Activated naive CD8-positive, alpha-beta T cell (primary cell): ENCODE data around the gene SS18L1.

ENCODE experiments used
- H3K27ac Mint-ChIP-seq: one replicate; pipeline ENCODE4 v1.8.0; 2021; ENCODE audit warnings: mixed read lengths
- H3K27me3 Mint-ChIP-seq: one replicate; pipeline ENCODE4 v1.8.0; 2021; ENCODE audit warnings: mixed read lengths
- H3K36me3 Mint-ChIP-seq: one replicate; pipeline ENCODE4 v1.8.0; 2021; ENCODE audit warnings: mixed read lengths
- H3K4me1 Mint-ChIP-seq: one replicate; pipeline ENCODE4 v1.8.0; 2021; ENCODE audit warnings: low read depth, mixed read lengths
- H3K4me3 Mint-ChIP-seq: one replicate; pipeline ENCODE4 v1.8.0; 2021; ENCODE audit warnings: mild to moderate bottlenecking, mixed read lengths
- H3K9me3 Mint-ChIP-seq: one replicate; pipeline ENCODE4 v1.8.0; 2021; ENCODE audit warnings: low read depth, mixed read lengths

Gene SS18L1

GRCh38 chr20:62117362-62117646, 26.3 kb upstream of the SS18L1 start:
- Mint-ChIP-seq H3K27me3 (no peaks in the 10 kb centered on the region), H3K4me1 (peaks cover 30% of the 10 kb centered on the region), H3K27ac (peak overlapping the region; percentile 41), H3K36me3 (peaks cover 5% of the 10 kb centered on the region), H3K9me3 (no peaks in the 10 kb centered on the region), H3K4me3 (peak overlapping the region; percentile 35)

GRCh38 chr20:62117658-62118057, 25.9 kb upstream of the SS18L1 start:
- Mint-ChIP-seq H3K27me3 (no peaks in the 10 kb centered on the region), H3K4me3 (peak overlapping the region; percentile 35), H3K9me3 (no peaks in the 10 kb centered on the region), H3K4me1 (peaks cover 30% of the 10 kb centered on the region), H3K27ac (peak overlapping the region; percentile 41), H3K36me3 (peaks cover 5% of the 10 kb centered on the region)

- H3K4me3 Mint-ChIP-seq: no peak overlapping the region
- H3K36me3 Mint-ChIP-seq: peaks cover 2% of the 10 kb centered on the region
- H3K27me3 Mint-ChIP-seq: no peaks in the 10 kb centered on the region
- H3K4me1 Mint-ChIP-seq: peaks cover 32% of the 10 kb centered on the region
- H3K27ac Mint-ChIP-seq: no peak overlapping the region
- H3K9me3 Mint-ChIP-seq: no peaks in the 10 kb centered on the region
Observed at GRCh38 chr20:62118113-62119043, 25.2 kb upstream of the SS18L1 start.

GRCh38 chr20:62119115-62119514, 24.5 kb upstream of the SS18L1 start:
- peaks cover 39% of the 10 kb centered on the region for H3K4me1 Mint-ChIP-seq
- no peak overlapping the region for H3K4me3 Mint-ChIP-seq
- no peaks in the 10 kb centered on the region for H3K27me3 Mint-ChIP-seq
- H3K36me3 Mint-ChIP-seq: peaks cover 2% of the 10 kb centered on the region
- H3K9me3 Mint-ChIP-seq: no peaks in the 10 kb centered on the region
- no peak overlapping the region for H3K27ac Mint-ChIP-seq

GRCh38 chr20:62119591-62120364, 23.8 kb upstream of the SS18L1 start:
- H3K27ac Mint-ChIP-seq: peak overlapping the region; percentile 34
- H3K4me1 Mint-ChIP-seq: peaks cover 46% of the 10 kb centered on the region
- H3K4me3 Mint-ChIP-seq: peak overlapping the region; percentile 47
- H3K9me3 Mint-ChIP-seq: no peaks in the 10 kb centered on the region
- H3K36me3 Mint-ChIP-seq: peaks cover 2% of the 10 kb centered on the region
- no peaks in the 10 kb centered on the region for H3K27me3 Mint-ChIP-seq

- Mint-ChIP-seq H3K9me3 (no peaks in the 10 kb centered on the region), H3K27ac (peak overlapping the region; percentile 96), H3K4me1 (peaks cover 50% of the 10 kb centered on the region), H3K4me3 (peak overlapping the region; percentile 47), H3K27me3 (no peaks in the 10 kb centered on the region), H3K36me3 (peaks cover 2% of the 10 kb centered on the region)
Observed at GRCh38 chr20:62120365-62120762, 23.2 kb upstream of the SS18L1 start.

GRCh38 chr20:62120990-62121775, 22.4 kb upstream of the SS18L1 start:
- peaks cover 47% of the 10 kb centered on the region for H3K4me1 Mint-ChIP-seq
- H3K27ac Mint-ChIP-seq: peak overlapping the region; percentile 96
- peak overlapping the region; percentile 88 for H3K4me3 Mint-ChIP-seq
- no peaks in the 10 kb centered on the region for H3K36me3 Mint-ChIP-seq
- no peaks in the 10 kb centered on the region for H3K27me3 Mint-ChIP-seq
- H3K9me3 Mint-ChIP-seq: no peaks in the 10 kb centered on the region

GRCh38 chr20:62121776-62122653, 21.6 kb upstream of the SS18L1 start, which contains the start of gene LSM14B:
TSS of gene LSM14B (plus strand) at chr20:62122475. CDS start at chr20:62122667, 192 bp downstream.
- H3K27ac Mint-ChIP-seq: peak within 1 kb of the TSS; percentile 96
- H3K36me3 Mint-ChIP-seq: no peaks in the 10 kb centered on the region
- no peaks in the 10 kb centered on the region for H3K9me3 Mint-ChIP-seq
- H3K4me3 Mint-ChIP-seq: peak within 1 kb of the TSS; percentile 88
- H3K27me3 Mint-ChIP-seq: no peaks in the 10 kb centered on the region
- peaks cover 46% of the 10 kb centered on the region for H3K4me1 Mint-ChIP-seq

- H3K36me3 Mint-ChIP-seq: peaks cover 2% of the 10 kb centered on the region
- no peaks in the 10 kb centered on the region for H3K27me3 Mint-ChIP-seq
- peak overlapping the region; percentile 88 for H3K4me3 Mint-ChIP-seq
- H3K27ac Mint-ChIP-seq: peak overlapping the region; percentile 50
- peaks cover 42% of the 10 kb centered on the region for H3K4me1 Mint-ChIP-seq
- H3K9me3 Mint-ChIP-seq: no peaks in the 10 kb centered on the region
Observed at GRCh38 chr20:62122654-62123449, 20.7 kb upstream of the SS18L1 start.

GRCh38 chr20:62123450-62124118, 20.0 kb upstream of the SS18L1 start:
- peak overlapping the region; percentile 50 for H3K27ac Mint-ChIP-seq
- H3K9me3 Mint-ChIP-seq: no peaks in the 10 kb centered on the region
- peak overlapping the region; percentile 88 for H3K4me3 Mint-ChIP-seq
- no peaks in the 10 kb centered on the region for H3K27me3 Mint-ChIP-seq
- peaks cover 2% of the 10 kb centered on the region for H3K36me3 Mint-ChIP-seq
- H3K4me1 Mint-ChIP-seq: peaks cover 43% of the 10 kb centered on the region

- peaks cover 2% of the 10 kb centered on the region for H3K36me3 Mint-ChIP-seq
- peaks cover 34% of the 10 kb centered on the region for H3K4me1 Mint-ChIP-seq
- no peaks in the 10 kb centered on the region for H3K27me3 Mint-ChIP-seq
- no peak overlapping the region for H3K27ac Mint-ChIP-seq
- H3K4me3 Mint-ChIP-seq: no peak overlapping the region
- H3K9me3 Mint-ChIP-seq: no peaks in the 10 kb centered on the region
Observed at GRCh38 chr20:62126141-62126540, 17.4 kb upstream of the SS18L1 start.

- H3K9me3 Mint-ChIP-seq: no peaks in the 10 kb centered on the region
- no peak overlapping the region for H3K27ac Mint-ChIP-seq
- peaks cover 41% of the 10 kb centered on the region for H3K4me1 Mint-ChIP-seq
- H3K4me3 Mint-ChIP-seq: no peak overlapping the region
- no peaks in the 10 kb centered on the region for H3K27me3 Mint-ChIP-seq
- peaks cover 6% of the 10 kb centered on the region for H3K36me3 Mint-ChIP-seq
Observed at GRCh38 chr20:62127799-62128198, 15.8 kb upstream of the SS18L1 start.

- Mint-ChIP-seq H3K27ac (peak overlapping the region; percentile 34), H3K36me3 (peaks cover 6% of the 10 kb centered on the region), H3K4me3 (no peak overlapping the region), H3K27me3 (no peaks in the 10 kb centered on the region), H3K9me3 (no peaks in the 10 kb centered on the region), H3K4me1 (peaks cover 40% of the 10 kb centered on the region)
Observed at GRCh38 chr20:62128502-62128901, 15.1 kb upstream of the SS18L1 start.
